RWPE1 (cell line): ENCODE measurements around the gene MYLK.

ENCODE experiments used
- CTCF ChIA-PET: fragments of 350-600 bp; sonication (Branson Sonifier 250); formaldehyde crosslinking; extraction: SDS; loops from one replicate; lab custom pipeline; 2021; lab: Yijun Ruan, JAX
- POLR2A ChIA-PET: fragments of 400-600 bp; formaldehyde crosslinking; extraction: SDS; loops from one replicate; lab custom pipeline; 2020; ENCODE audit warnings: antibody characterized with exemption; ENCODE audit not compliant: low non-redundant PET; lab: Yijun Ruan, JAX
- DNase-seq: peaks from one replicate; pipeline ENCODE4 v3.0.0; 2012; ENCODE audit warnings: low spot score
- H3K27ac ChIP-seq: fragments of 450-650 bp; 2 replicates; pipeline ENCODE4 v1.5.1; 2017
- CTCF ChIP-seq: fragments of 450-650 bp; conservative IDR thresholded peaks from 2 replicates; pipeline ENCODE4 v1.5.1; 2017; ENCODE audit warnings: low read depth, mild to moderate bottlenecking

MYLK gene

GRCh38 chr3:123861081-123861836, 22.9 kb downstream of the MYLK start:
- no peak for TF ChIP-seq CTCF
- ChIA-PET POLR2A (no interaction called here), CTCF (interaction anchor here (0.6 kb wide), 1 partner anchor 17 kb away, joined by 4 read pairs; no protein-coding TSS in a partner anchor)
- no peak for DNase-seq
- no peak overlapping the region for H3K27ac ChIP-seq

- ChIA-PET CTCF (no interaction called here), POLR2A (no interaction called here)
- no peak for TF ChIP-seq CTCF
- H3K27ac ChIP-seq: no peak overlapping the region
- DNase-seq: no peak
Observed at GRCh38 chr3:123859177-123859576, 25.0 kb downstream of the MYLK start.

GRCh38 chr3:123854905-123855304, 29.2 kb downstream of the MYLK start:
- TF ChIP-seq CTCF: no peak
- DNase-seq: no peak
- ChIA-PET CTCF (interaction anchor here (0.7 kb wide), 1 partner anchor 103 kb away, joined by 3 read pairs; no protein-coding TSS in a partner anchor), POLR2A (no interaction called here)
- H3K27ac ChIP-seq: no peak overlapping the region

- ChIA-PET POLR2A (no interaction called here), CTCF (no interaction called here)
- no peak for DNase-seq
- TF ChIP-seq CTCF: no peak
- H3K27ac ChIP-seq: no peak overlapping the region
Observed at GRCh38 chr3:123853686-123854372, 30.3 kb downstream of the MYLK start.

GRCh38 chr3:123847209-123847608, 36.9 kb downstream of the MYLK start:
- H3K27ac ChIP-seq: no peak overlapping the region
- no peak for DNase-seq
- CTCF ChIA-PET: no interaction called here
- TF ChIP-seq CTCF: no peak
- POLR2A ChIA-PET: no interaction called here

- ChIA-PET CTCF (interaction anchor here (0.6 to 0.7 kb wide), 2 partner anchors 18 to 236 kb away, joined by 3 to 4 read pairs; no protein-coding TSS in a partner anchor), POLR2A (no interaction called here)
- no peak overlapping the region for H3K27ac ChIP-seq
- DNase-seq: no peak
- no peak for TF ChIP-seq CTCF
Observed at GRCh38 chr3:123843668-123844067, 40.5 kb downstream of the MYLK start.
